ENCODE measurements around the gene DDAH1. TPM values are rescaled to one million over a fixed set of nuclear protein-coding genes. Genes with fewer than 3 reads are reported as not detected.

DDAH1 gene
- total RNA-seq, 1 experiment from 2014 or later: 0.15 TPM

- no peak overlapping the region for H3K9ac ChIP-seq (ENCODE audit: low read length)
- no peaks in the 10 kb centered on the region for H3K9me2 ChIP-seq (replicated peaks; ENCODE audit: insufficient read depth, low read length)
- H3K27me3 ChIP-seq (ENCODE audit: low read length): no peaks in the 10 kb centered on the region
- no peaks in the 10 kb centered on the region for H3K79me2 ChIP-seq (ENCODE audit: low read length)
- DNase-seq: no peak
- H3K4me1 ChIP-seq (ENCODE audit: low read length): no peaks in the 10 kb centered on the region
- no peak overlapping the region for H3K27ac ChIP-seq (ENCODE audit: low read length)
- H3K4me3 ChIP-seq (ENCODE audit: low read length): no peak overlapping the region
- H3K4me2 ChIP-seq (ENCODE audit: low read depth, low read length, poor library complexity, severe bottlenecking): no peak overlapping the region
- H4K20me1 ChIP-seq (ENCODE audit: insufficient read depth, low read depth, low read length): no peaks in the 10 kb centered on the region
- no peaks in the 10 kb centered on the region for H3K36me3 ChIP-seq (ENCODE audit: insufficient read depth, low read length)
- H3K9me3 ChIP-seq (ENCODE audit: low read length): no peaks in the 10 kb centered on the region
- H2AFZ ChIP-seq (ENCODE audit: low read length): no peak overlapping the region
Observed at GRCh38 chr1:85453640-85454194, 11.2 kb downstream of the DDAH1 start.

GRCh38 chr1:85452948-85453347 lies 12.0 kb downstream of the DDAH1 start:
- Histone ChIP-seq H4K20me1 (ENCODE audit: insufficient read depth, low read depth, low read length) (no peaks in the 10 kb centered on the region), H3K27ac (ENCODE audit: low read length) (no peak overlapping the region), H2AFZ (ENCODE audit: low read length) (no peak overlapping the region), H3K9me2 (replicated peaks; ENCODE audit: insufficient read depth, low read length) (no peaks in the 10 kb centered on the region), H3K4me3 (ENCODE audit: low read length) (no peak overlapping the region), H3K9ac (ENCODE audit: low read length) (no peak overlapping the region), H3K36me3 (ENCODE audit: insufficient read depth, low read length) (no peaks in the 10 kb centered on the region), H3K4me2 (ENCODE audit: low read depth, low read length, poor library complexity, severe bottlenecking) (no peak overlapping the region), H3K9me3 (ENCODE audit: low read length) (no peaks in the 10 kb centered on the region), H3K79me2 (ENCODE audit: low read length) (no peaks in the 10 kb centered on the region), H3K27me3 (ENCODE audit: low read length) (no peaks in the 10 kb centered on the region), H3K4me1 (ENCODE audit: low read length) (no peaks in the 10 kb centered on the region)
- DNase-seq: no peak

- Histone ChIP-seq H2AFZ (ENCODE audit: low read length) (no peak overlapping the region), H4K20me1 (ENCODE audit: insufficient read depth, low read depth, low read length) (no peaks in the 10 kb centered on the region), H3K4me3 (ENCODE audit: low read length) (no peak overlapping the region), H3K9me3 (ENCODE audit: low read length) (no peaks in the 10 kb centered on the region), H3K79me2 (ENCODE audit: low read length) (no peaks in the 10 kb centered on the region), H3K27me3 (ENCODE audit: low read length) (no peaks in the 10 kb centered on the region), H3K27ac (ENCODE audit: low read length) (no peak overlapping the region), H3K4me1 (ENCODE audit: low read length) (no peaks in the 10 kb centered on the region), H3K4me2 (ENCODE audit: low read depth, low read length, poor library complexity, severe bottlenecking) (no peak overlapping the region), H3K9me2 (replicated peaks; ENCODE audit: insufficient read depth, low read length) (no peaks in the 10 kb centered on the region), H3K9ac (ENCODE audit: low read length) (no peak overlapping the region), H3K36me3 (ENCODE audit: insufficient read depth, low read length) (no peaks in the 10 kb centered on the region)
- no peak for DNase-seq
Observed at GRCh38 chr1:85451236-85451830, 13.6 kb downstream of the DDAH1 start.

- Histone ChIP-seq H4K20me1 (ENCODE audit: insufficient read depth, low read depth, low read length) (no peaks in the 10 kb centered on the region), H3K79me2 (ENCODE audit: low read length) (no peaks in the 10 kb centered on the region), H3K9me3 (ENCODE audit: low read length) (no peaks in the 10 kb centered on the region), H3K4me2 (ENCODE audit: low read depth, low read length, poor library complexity, severe bottlenecking) (no peak overlapping the region), H3K9ac (ENCODE audit: low read length) (no peak overlapping the region), H3K36me3 (ENCODE audit: insufficient read depth, low read length) (no peaks in the 10 kb centered on the region), H3K4me3 (ENCODE audit: low read length) (no peak overlapping the region), H3K27me3 (ENCODE audit: low read length) (no peaks in the 10 kb centered on the region), H2AFZ (ENCODE audit: low read length) (no peak overlapping the region), H3K27ac (ENCODE audit: low read length) (no peak overlapping the region), H3K4me1 (ENCODE audit: low read length) (no peaks in the 10 kb centered on the region), H3K9me2 (replicated peaks; ENCODE audit: insufficient read depth, low read length) (no peaks in the 10 kb centered on the region)
- no peak for DNase-seq
Observed at GRCh38 chr1:85450832-85451231, 14.1 kb downstream of the DDAH1 start.

GRCh38 chr1:85449356-85449755 lies 15.6 kb downstream of the DDAH1 start:
- Histone ChIP-seq H3K4me3 (ENCODE audit: low read length) (no peak overlapping the region), H3K4me1 (ENCODE audit: low read length) (no peaks in the 10 kb centered on the region), H3K4me2 (ENCODE audit: low read depth, low read length, poor library complexity, severe bottlenecking) (no peak overlapping the region), H3K36me3 (ENCODE audit: insufficient read depth, low read length) (no peaks in the 10 kb centered on the region), H4K20me1 (ENCODE audit: insufficient read depth, low read depth, low read length) (no peaks in the 10 kb centered on the region), H2AFZ (ENCODE audit: low read length) (no peak overlapping the region), H3K9me3 (ENCODE audit: low read length) (no peaks in the 10 kb centered on the region), H3K27me3 (ENCODE audit: low read length) (no peaks in the 10 kb centered on the region), H3K27ac (ENCODE audit: low read length) (no peak overlapping the region), H3K79me2 (ENCODE audit: low read length) (no peaks in the 10 kb centered on the region), H3K9me2 (replicated peaks; ENCODE audit: insufficient read depth, low read length) (no peaks in the 10 kb centered on the region), H3K9ac (ENCODE audit: low read length) (no peak overlapping the region)
- no peak for DNase-seq

- Histone ChIP-seq H2AFZ (ENCODE audit: low read length) (no peak overlapping the region), H3K27ac (ENCODE audit: low read length) (no peak overlapping the region), H3K27me3 (ENCODE audit: low read length) (no peaks in the 10 kb centered on the region), H3K4me2 (ENCODE audit: low read depth, low read length, poor library complexity, severe bottlenecking) (no peak overlapping the region), H3K4me3 (ENCODE audit: low read length) (no peak overlapping the region), H3K9me3 (ENCODE audit: low read length) (no peaks in the 10 kb centered on the region), H3K9ac (ENCODE audit: low read length) (no peak overlapping the region), H3K79me2 (ENCODE audit: low read length) (no peaks in the 10 kb centered on the region), H4K20me1 (ENCODE audit: insufficient read depth, low read depth, low read length) (no peaks in the 10 kb centered on the region), H3K9me2 (replicated peaks; ENCODE audit: insufficient read depth, low read length) (no peaks in the 10 kb centered on the region), H3K36me3 (ENCODE audit: insufficient read depth, low read length) (no peaks in the 10 kb centered on the region), H3K4me1 (ENCODE audit: low read length) (no peaks in the 10 kb centered on the region)
- no peak for DNase-seq
Observed at GRCh38 chr1:85448358-85448757, 16.6 kb downstream of the DDAH1 start.

GRCh38 chr1:85447006-85447943 lies 17.7 kb downstream of the DDAH1 start:
- H3K79me2 ChIP-seq (ENCODE audit: low read length): no peaks in the 10 kb centered on the region
- no peak overlapping the region for H3K4me2 ChIP-seq (ENCODE audit: low read depth, low read length, poor library complexity, severe bottlenecking)
- H4K20me1 ChIP-seq (ENCODE audit: insufficient read depth, low read depth, low read length): no peaks in the 10 kb centered on the region
- H2AFZ ChIP-seq (ENCODE audit: low read length): no peak overlapping the region
- no peak overlapping the region for H3K9ac ChIP-seq (ENCODE audit: low read length)
- H3K4me1 ChIP-seq (ENCODE audit: low read length): no peaks in the 10 kb centered on the region
- no peak overlapping the region for H3K4me3 ChIP-seq (ENCODE audit: low read length)
- no peaks in the 10 kb centered on the region for H3K36me3 ChIP-seq (ENCODE audit: insufficient read depth, low read length)
- H3K27me3 ChIP-seq (ENCODE audit: low read length): no peaks in the 10 kb centered on the region
- H3K9me3 ChIP-seq (ENCODE audit: low read length): no peaks in the 10 kb centered on the region
- H3K9me2 ChIP-seq (replicated peaks; ENCODE audit: insufficient read depth, low read length): no peaks in the 10 kb centered on the region
- DNase-seq: no peak
- H3K27ac ChIP-seq (ENCODE audit: low read length): no peak overlapping the region

GRCh38 chr1:85445906-85446305 lies 19.1 kb downstream of the DDAH1 start:
- Histone ChIP-seq H3K4me3 (ENCODE audit: low read length) (no peak overlapping the region), H3K27me3 (ENCODE audit: low read length) (no peaks in the 10 kb centered on the region), H3K27ac (ENCODE audit: low read length) (no peak overlapping the region), H2AFZ (ENCODE audit: low read length) (no peak overlapping the region), H3K9me3 (ENCODE audit: low read length) (no peaks in the 10 kb centered on the region), H3K36me3 (ENCODE audit: insufficient read depth, low read length) (no peaks in the 10 kb centered on the region), H3K79me2 (ENCODE audit: low read length) (no peaks in the 10 kb centered on the region), H3K4me1 (ENCODE audit: low read length) (no peaks in the 10 kb centered on the region), H3K9me2 (replicated peaks; ENCODE audit: insufficient read depth, low read length) (no peaks in the 10 kb centered on the region), H3K9ac (ENCODE audit: low read length) (no peak overlapping the region), H4K20me1 (ENCODE audit: insufficient read depth, low read depth, low read length) (no peaks in the 10 kb centered on the region), H3K4me2 (ENCODE audit: low read depth, low read length, poor library complexity, severe bottlenecking) (no peak overlapping the region)
- DNase-seq: no peak

All from Karpas-422 (cell line).